GM21723 (cell line): ENCODE measurements around the gene LRRC43.
"Not testable (repeated sequence)": the region's sequence is repeated elsewhere in the genome, so short reads cannot be mapped to it uniquely, and the experiment has no call there.

ENCODE experiments used
- ATAC-seq: cut with Tn5 transposase; IDR thresholded peaks from one replicate; pipeline ENCODE4 v1.9.1; 2021; ENCODE audit warnings: mild to moderate bottlenecking, moderate library complexity; ENCODE audit not compliant: unreplicated experiment

LRRC43 gene

DNA sequence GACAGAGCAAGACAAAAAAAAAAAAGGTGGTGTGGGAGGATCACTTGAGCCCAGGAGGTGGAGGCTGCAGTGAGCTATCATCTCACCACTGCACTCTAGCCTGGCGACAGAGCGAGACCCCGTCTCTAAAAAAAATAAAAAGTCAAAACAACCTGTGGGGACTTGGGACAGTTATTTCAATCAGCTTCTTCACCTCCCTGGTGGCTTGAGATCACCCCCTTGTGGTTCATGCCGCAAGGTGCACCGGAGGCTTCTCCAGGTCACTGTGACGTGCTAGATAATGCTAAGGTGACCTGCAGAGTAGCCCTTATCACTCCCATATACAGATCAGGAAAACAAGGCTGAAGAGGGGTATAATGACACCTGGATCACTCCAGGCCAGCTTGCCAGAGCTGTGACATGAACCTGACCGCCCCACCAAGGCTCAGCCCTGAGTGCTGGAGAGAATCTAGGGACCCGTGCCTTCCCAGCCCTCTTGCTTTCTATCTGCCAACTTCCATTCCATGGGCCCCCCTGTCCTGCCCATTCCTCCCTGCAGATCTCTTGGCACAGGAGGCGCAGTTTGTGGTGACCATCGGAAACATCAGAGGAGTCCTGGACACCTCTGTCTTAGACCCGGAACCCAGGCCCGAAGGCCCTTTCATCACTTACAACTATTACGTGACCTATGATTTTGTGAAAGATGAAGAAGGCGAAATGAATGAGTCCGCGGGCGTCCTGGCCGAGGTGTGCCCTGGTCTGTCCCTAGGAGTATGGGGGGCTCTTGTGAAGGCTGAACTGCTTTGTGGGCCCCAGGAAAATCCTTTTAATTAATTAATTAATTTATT is 8.1 kb downstream of the LRRC43 start:
- ATAC-seq, result no peak

DNA sequence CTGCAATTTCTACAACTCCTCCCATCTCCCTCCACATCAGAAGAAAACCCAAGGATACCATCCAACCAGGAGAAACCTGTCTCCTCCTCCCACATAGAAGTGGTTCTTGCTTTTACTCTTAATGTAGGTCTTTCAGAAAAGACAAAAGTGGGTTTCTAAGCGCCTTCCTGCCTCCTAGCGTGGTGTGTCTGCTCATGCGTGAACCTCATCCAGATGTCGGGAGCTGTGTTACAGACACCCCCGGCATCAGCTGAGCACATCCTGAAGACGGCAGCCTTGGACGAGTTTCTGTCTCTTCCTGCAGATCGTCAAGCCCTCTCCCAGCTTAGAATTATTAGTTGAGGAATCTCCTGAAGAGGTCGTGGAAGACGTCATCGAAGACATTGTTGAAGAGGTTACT is 9.5 kb downstream of the LRRC43 start:
- ATAC-seq, result no peak

- no peak for ATAC-seq
Measured at GRCh38 chr12:122194804-122195203, 11.9 kb downstream of the LRRC43 start.

- ATAC-seq, result no peak
Measured at GRCh38 chr12:122195405-122195804, 12.5 kb downstream of the LRRC43 start.

GRCh38 chr12:122197612-122197966 is 14.7 kb downstream of the LRRC43 start:
- ATAC-seq, result no peak

GRCh38 chr12:122199484-122200355 is 16.8 kb downstream of the LRRC43 start:
- no peak for ATAC-seq

DNA sequence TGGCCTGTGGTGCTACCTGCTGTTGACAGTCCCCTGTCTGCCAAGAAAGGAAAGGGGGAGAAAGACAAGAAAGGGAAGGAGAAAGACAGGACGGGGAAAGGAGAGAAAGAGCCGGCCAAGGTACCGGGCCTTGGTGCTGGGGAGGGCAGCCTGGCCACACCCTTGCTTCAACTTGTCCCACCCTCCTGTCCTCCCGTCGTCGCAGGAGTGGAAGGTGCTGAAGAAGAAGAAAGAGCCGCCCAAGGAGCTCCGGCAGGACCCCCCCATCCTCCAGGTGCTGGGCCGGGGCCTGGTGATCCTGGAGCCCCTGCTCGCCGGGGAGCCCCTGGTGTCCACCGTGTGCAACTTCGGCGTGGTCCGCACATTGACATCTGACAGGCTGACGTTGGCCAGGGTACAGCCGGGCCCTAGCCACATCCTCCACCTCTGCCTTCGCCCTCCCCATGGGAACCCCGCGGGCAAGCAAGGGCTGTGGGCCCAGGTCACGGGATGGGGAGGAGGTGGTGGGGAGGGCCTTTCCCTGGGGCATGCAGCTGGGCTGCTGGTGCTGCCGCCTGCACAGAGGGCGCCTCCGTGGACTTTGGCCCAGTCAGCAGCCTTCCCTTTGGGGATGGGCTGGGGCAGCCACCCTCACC is 17.7 kb downstream of the LRRC43 start:
- no peak for ATAC-seq

- no peak for ATAC-seq
Measured at GRCh38 chr12:122201381-122201780, 18.5 kb downstream of the LRRC43 start.

- ATAC-seq, result no peak
Measured at GRCh38 chr12:122202017-122202416, 19.1 kb downstream of the LRRC43 start.

- ATAC-seq, result not testable (repeated sequence)
Measured at GRCh38 chr12:122202811-122203210, 19.9 kb downstream of the LRRC43 start.

DNA sequence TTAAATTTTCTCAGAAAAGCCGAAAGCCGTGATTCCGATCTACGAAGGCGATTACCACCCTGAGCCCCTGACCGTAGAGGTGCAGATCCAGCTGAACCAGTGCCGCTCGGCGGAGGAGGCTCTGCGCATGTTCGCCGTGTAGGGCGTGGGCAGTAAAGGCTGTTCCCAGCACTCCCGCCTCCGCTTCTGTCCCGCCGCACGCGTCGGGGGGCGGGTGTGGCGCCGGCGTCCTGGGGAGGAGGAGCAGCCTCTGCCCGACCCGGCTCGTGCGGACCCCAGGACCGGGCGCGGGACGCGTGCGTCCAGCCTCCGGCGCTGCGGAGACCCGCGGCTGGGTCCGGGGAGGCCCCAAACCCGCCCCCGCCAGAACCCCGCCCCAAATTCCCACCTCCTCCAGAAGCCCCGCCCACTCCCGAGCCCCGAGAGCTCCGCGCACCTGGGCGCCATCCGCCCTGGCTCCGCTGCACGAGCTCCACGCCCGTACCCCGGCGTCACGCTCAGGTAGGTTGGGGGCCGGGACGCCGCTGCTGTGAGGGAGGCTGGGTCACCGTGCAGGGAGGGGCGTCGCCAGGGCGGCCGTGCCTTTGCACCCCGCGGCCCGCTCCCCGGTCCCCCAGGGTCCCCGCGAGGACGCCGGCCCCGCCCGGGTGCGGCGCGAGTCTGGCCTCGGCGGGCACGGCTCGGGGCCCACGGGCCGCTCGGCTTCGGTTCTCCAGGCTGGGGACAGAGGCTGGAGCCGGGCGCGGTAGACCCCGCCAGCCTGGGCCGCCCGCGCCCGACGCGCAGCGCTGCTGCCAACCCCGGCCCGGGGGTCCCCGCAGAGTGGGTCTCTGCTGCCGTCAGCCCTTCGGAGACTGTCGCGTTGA is 20.6 kb downstream of the LRRC43 start, which contains the start of gene B3GNT4:
TSS of gene B3GNT4 (plus strand) at position 409 of the 866 bp plus-strand sequence. CDS start 910 bp downstream, outside the sequence.
- peak; percentile 50 for ATAC-seq

GRCh38 chr12:122204167-122205052 is 21.5 kb downstream of the LRRC43 start:
- ATAC-seq, result no peak

DNA sequence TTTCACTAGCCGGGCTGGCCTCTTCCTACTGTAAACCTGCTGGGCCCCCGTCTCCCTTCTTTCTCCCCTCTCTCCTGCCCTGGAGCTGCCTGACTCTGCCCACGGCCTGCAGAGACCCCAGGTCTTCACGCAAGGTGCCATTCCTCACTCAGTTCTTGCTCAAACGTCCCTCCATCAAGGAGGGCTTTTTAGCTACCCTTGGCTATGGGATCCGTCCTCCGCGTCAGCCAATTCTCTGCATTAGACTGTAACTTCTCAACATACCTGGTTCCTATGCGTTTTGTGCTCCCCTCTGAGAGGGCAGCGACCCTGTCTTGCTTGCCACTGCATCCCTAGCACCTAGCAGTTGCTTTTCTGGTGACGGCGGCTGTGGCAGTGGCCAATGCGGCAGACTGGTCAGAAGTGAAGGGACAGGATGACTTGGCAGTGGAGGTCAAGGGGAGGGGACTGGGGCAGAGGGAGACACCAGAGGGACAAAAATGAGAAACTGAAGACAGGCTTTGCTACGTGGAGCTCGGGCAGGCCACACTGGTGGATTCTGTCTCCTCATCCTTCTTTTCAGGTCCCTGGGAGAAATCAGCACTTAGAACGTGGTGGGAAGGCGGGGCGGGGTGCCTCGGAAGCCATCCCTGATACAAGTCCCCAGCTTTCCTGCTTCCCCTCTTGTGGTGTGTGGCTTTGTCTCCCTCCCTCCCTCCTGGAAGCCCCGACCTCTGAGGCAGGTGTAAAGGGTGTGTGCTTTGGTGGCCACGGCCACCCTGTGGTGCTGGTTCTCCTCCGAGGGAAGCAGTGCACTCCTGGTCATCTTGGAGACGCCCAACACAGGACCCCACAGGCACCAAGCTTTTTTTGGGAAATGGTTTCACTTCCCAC is 22.4 kb downstream of the LRRC43 start:
- ATAC-seq, result no peak

DNA sequence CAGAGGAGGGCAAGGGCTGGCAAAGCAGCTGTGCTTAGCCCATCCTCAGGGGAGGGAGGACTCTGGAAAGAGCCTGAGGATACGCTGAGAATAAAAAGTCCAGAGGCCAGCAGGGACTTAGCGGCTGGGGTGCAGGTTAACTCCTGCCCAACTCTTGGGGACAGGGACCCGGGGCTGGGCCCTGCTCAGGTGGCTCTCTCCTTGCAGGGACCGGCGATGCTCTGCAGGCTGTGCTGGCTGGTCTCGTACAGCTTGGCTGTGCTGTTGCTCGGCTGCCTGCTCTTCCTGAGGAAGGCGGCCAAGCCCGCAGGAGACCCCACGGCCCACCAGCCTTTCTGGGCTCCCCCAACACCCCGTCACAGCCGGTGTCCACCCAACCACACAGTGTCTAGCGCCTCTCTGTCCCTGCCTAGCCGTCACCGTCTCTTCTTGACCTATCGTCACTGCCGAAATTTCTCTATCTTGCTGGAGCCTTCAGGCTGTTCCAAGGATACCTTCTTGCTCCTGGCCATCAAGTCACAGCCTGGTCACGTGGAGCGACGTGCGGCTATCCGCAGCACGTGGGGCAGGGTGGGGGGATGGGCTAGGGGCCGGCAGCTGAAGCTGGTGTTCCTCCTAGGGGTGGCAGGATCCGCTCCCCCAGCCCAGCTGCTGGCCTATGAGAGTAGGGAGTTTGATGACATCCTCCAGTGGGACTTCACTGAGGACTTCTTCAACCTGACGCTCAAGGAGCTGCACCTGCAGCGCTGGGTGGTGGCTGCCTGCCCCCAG is 23.4 kb downstream of the LRRC43 start:
- ATAC-seq, result no peak

GRCh38 chr12:122206976-122207375 is 24.1 kb downstream of the LRRC43 start:
- ATAC-seq, result no peak

GRCh38 chr12:122207391-122207790 is 24.5 kb downstream of the LRRC43 start:
- ATAC-seq, result no peak

- ATAC-seq, result no peak
Measured at GRCh38 chr12:122208073-122208820, 25.3 kb downstream of the LRRC43 start.
